Activated CD4-positive, alpha-beta T cell treated with anti-CD3 and anti-CD28 coated beads, Interleukin-10, Interleukin-2, amounts not matched to agents 100 ng/mL and 50 ng/mL, durations not matched to agents 16 hours and 8 hours (primary cell): ENCODE results near the gene UBE2S.

Source experiments
- DNase-seq: peaks from one replicate; pipeline ENCODE4 v3.0.0-alpha.2; 2020

UBE2S gene

GRCh38 chr19:55358943-55359908, 48.4 kb downstream of the UBE2S start:
- no peak for DNase-seq

GRCh38 chr19:55358493-55358892, 49.1 kb downstream of the UBE2S start:
- no peak for DNase-seq

GRCh38 chr19:55355213-55355821, 52.3 kb downstream of the UBE2S start:
- DNase-seq, result no peak

GRCh38 chr19:55354698-55355212, 52.8 kb downstream of the UBE2S start, which contains the start of gene COX6B2:
Gene COX6B2 (minus strand): TSS chr19:55354719. CDS start chr19:55354521, 198 bp downstream.
- no peak for DNase-seq

GRCh38 chr19:55353803-55354697, 53.5 kb downstream of the UBE2S start:
- peak; percentile 32 for DNase-seq

- no peak for DNase-seq
These were observed 54.2 kb downstream of the UBE2S start for GRCh38 chr19:55353356-55353802.

- DNase-seq, result no peak
These were observed 54.9 kb downstream of the UBE2S start for GRCh38 chr19:55352549-55353145.

GRCh38 chr19:55352040-55352439, 55.5 kb downstream of the UBE2S start:
- DNase-seq, result no peak

GRCh38 chr19:55350620-55351315, 56.8 kb downstream of the UBE2S start:
- no peak for DNase-seq
